ENCODE data around the gene NELL1.

NELL1 gene

DNA sequence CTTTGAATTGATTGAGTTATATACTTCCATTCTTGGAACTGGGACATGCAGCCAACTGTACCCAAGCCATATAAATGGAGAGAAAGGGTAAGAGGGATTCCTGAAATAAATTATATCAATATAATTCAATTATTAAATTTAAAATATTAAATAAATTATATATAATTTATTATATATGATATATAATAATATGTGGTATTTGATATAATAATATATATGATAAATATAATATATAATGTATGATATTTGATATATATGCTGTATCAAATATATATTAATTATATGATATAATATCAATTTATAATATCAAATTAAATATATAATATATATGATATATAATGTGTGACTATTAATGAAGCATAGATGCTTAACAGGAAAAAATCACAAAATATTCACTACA lies 677.0 kb downstream of the NELL1 start:
- no peak for DNase-seq (ENCODE audit: low spot score)

DNA sequence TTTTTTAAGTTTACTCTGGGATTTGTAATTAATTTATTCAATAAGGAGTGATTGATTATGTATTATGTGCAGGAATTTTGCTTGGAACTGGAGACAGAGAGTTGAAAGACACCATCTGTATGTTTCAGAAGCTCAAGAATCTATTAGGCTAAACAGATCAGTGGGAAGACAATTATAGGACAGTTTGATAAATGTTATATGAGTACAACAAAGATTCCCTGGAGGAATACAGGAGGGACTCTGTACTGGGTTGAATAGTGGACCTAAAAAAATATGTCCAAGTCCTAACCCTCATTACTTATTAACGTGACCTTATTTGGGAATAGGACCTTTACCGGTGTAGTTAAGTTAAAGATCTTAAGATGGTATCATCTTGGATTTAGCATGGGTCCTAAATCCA lies 681.2 kb downstream of the NELL1 start:
- DNase-seq (ENCODE audit: low spot score), result no peak

DNA sequence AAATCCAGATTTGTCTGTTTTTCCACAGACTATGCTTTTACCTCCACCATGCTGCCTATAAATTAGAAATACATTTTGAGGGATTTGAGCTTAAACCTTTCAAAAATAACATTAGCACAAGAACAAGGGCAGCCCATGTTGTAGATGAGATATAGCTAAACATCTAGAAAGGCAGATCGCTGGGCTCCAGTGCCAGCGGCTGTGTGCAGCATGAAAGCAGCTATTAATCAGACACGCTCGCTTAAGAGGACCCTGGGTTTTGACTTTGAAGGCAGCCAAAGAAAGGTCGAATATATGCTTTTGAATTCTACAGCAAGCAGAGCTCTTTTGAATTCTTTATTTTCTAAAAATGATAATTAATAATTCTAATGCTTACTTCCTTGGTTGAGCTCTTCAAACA lies 684.0 kb downstream of the NELL1 start:
- no peak for DNase-seq (ENCODE audit: low spot score)

DNA sequence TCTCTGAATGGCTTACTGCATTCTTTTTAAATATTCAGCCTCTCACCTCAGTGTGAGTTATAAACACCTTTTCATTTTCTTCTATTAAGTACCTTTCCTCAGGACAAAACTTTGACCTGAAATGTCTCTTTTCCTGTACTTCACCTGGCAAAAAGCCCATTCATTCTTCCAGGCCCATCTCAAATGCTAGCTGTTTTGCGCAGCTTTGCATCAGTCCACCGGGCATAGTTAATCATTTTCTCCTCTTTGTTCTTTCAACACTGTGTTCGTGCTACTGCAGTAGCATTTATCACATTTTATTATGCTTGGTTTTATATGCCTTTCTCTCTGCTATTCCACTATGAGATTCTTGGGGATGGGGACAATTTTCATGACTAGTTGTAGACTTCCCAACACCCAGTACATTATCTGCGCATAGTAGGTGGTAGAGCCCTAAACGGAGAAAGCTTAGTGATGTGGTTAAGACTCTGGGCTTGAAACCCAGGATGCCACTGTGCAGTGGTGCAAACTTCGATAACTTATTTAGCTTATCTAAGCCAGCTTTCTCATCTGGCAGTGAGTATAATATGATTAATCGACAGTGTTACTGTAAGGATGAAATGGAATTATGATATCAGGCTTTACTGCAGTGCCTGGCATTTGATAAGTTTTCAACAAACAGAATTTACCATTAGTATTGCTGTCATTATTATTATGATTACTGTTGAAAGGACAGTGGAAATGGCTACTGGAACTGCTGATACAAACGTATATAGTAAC lies 695.7 kb downstream of the NELL1 start:
- DNase-seq (ENCODE audit: low spot score), result no peak

DNA sequence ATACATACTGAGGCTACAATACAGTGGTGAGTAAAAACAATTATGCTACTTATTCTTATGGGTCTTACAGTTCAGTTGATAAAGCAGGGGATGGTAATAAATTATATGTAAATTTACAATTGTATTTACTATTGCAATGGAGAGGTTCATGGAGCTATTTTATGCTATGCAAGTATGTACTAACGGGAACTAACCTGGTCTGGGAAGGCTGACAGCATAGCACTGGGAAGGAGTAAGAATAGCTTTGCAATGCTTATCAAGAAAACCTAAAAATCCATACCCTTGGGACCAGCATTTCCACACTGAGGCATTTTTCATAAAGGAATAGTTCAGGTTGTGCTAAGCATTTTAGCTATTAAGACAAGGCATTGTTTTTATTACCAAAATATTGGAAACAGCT lies 700.6 kb downstream of the NELL1 start:
- no peak for DNase-seq (ENCODE audit: low spot score)

DNA sequence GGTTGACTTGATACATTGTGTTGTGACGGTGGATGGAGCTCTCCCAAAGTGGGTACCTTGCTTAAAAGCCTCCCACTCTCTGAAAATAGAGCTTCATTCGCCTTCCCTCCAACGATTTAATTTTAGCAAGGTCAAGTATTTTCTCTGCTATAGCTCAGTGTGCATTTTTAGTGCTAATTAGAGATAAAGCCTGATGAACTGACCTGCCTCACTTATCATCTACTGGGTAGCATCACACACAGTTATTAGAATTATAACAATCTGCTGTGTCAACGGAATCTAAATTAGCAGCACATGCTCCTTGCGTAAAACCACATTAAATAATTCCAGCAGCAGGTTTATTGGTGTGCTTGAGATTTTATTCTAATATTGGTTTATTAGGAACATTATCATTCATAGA lies 701.7 kb downstream of the NELL1 start:
- DNase-seq (ENCODE audit: low spot score), result no peak

DNA sequence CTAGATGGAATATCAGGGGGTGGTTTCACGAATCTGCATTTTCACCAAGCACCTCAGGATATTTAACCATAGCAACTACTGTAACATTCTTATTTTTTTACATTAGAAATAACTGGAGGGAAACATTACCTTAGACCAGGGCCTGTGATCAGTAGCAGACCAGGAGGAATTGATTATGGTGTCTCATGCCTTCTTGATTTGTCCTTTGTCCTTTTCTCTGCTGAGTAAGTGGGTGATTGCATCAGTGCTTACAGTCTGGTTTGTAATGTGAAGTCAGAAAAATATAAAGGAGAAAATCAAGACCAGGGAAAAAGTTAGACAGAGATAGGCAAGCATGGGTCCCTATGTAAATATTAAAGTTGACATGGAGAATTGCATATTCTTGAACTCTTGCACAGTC lies 703.3 kb downstream of the NELL1 start:
- DNase-seq (ENCODE audit: low spot score), result no peak

DNA sequence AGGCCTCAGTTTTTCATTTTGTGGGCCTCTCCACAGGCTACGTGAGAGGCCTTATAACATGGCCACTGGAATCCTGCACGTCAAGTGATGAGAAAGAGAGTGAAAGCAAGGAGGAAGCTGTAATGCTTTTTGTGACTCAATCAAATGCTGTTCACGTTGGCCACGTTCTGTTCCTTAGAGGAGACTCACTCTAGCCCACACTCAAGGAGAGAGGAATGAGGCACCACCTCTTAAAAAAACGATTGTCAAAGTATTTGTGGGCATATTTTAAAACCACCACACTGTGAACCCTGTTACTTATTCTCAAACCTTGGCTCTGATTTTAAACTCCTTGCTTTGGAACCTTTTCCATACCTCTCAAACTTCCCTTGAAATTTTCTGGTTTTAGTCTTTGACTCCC lies 705.0 kb downstream of the NELL1 start:
- DNase-seq (ENCODE audit: low spot score), result no peak

DNA sequence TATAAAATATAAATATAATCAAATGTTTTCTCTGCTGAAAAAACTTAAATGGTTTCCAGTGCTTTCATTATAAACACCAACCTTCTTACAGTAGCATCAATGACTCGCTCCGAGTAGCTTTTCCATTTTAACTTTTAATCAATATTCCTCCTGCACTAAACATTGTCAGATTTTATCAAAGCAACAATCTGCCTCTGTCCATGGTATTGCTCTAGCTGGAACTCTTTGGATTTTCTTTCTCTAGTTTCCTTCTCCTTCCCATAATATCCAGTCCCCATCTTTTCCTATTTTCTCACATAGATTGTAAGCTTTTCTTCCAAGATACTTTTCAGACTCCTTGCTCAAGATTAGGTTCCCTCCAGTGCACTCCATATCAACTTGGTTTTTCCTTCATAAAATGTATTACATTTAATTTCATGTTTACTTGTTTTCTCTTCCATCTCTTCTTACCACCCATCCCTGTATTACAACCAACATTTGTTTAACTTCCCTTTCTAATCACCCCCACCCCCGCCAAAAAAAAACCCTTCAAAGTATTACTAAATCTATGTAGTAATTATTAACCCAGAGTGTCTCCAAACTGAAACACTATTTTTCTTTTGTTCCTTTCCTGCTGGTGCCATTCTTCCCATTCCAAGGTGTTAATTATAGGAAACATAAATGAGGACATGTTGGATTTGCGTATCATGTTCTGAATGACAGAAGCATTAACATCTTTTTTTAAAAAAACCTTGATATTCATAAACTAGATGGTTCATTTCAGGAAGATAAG lies 716.5 kb downstream of the NELL1 start:
- DNase-seq (ENCODE audit: low spot score), result no peak

DNA sequence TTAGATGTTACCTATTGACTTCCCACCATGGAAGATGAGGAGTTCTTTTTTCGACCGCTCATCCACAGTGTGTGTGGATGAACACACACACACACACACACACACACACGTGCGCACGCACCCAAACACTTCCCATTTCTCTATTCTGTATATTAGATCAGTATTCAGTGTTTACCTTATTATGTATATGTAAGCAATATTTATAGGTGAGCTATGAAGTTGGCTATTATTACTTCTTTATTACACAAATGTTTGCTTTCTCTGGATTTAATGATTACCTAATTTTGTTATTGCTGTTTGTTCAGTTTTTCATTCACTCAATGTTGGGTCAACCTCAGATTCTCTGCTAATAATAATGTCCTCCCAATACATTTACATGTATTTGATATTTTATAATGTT lies 721.0 kb downstream of the NELL1 start:
- no peak for DNase-seq (ENCODE audit: low spot score)

DNA sequence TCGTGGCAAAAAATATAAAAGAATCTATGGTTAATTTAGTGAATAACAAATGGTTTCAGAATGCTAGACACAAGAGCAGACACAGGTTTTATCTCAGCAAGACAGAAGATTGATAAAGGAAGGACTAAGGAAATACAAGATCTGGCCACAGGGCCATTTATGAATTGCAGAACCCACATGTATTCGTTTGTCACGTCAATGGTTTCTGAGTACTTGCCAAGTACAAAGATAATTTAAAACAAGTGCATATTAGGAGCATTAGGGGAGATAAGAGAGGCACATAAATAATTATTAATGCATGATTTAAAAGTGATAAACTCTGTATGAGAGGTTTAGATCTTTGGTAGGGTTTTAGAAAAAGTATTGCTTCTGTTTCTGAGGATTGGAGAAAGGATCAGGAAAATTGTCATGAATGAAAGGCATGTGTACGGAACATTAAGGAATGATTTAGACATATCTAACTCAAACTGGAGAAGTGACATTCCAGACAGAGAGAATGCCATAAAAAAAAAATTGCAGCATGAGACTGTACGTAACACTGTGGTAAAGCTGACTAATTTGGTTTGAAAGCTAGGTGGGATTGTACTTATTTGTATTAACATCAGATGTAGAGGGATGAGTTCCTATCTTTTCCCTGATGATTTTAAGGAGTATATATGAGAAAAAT lies 727.1 kb downstream of the NELL1 start:
- DNase-seq (ENCODE audit: low spot score), result no peak

DNA sequence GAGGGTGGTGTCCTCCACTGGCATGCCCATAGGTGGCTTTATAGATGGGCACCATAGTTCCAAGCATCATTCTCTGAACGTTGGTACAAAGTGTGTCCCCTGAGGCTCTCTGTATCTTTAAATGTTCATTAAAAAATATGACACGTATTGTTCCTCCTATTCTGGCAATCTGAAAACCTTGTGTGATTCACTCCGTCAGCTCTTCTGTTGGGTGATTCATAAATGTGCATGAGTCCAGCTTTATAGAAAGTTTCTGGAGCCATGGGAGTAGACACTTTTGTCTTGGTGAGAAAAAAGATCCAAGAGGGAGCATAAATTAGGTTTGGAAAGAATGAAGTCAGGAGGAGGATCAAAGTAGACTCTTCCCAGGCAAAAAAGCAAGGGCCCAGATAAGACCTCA lies 728.8 kb downstream of the NELL1 start:
- DNase-seq (ENCODE audit: low spot score), result no peak

DNA sequence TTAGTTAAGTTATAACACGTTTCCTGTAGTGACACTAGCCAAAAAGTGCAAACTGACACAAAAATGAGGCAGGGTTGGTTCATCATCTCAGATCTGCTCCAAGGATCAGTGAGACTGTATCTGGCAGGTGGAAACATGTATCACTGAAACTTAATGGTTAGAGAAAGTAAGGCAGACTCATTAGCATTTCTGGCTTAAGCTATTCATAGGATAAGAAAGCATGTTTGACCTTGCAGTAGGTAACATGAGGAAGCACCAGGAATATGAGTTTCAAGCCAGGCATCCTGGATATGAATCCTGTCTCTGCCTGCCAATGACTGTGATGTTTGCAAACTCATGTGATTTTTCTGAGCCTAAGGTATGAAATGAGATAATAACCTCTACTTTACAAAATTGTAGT lies 732.1 kb downstream of the NELL1 start:
- DNase-seq (ENCODE audit: low spot score), result no peak

DNA sequence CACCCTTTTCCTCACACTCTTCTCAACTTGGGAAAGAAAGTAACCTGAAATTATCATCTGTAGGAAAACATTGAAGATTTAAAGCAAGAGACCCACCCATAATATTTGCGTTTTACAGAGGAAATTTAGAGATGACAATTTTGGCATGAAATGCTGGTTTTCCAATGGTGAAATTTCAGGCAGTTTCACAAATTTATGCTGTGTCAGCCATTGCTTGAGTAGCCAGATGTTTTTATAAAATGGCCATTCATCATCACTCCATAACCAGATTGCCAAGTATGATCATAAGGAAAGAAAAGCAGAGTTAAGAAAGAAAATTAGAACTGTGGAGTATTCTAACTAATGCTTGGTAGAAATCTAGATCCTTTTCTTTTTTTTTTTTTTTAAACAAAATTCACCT lies 732.9 kb downstream of the NELL1 start:
- DNase-seq (ENCODE audit: low spot score), result no peak

DNA sequence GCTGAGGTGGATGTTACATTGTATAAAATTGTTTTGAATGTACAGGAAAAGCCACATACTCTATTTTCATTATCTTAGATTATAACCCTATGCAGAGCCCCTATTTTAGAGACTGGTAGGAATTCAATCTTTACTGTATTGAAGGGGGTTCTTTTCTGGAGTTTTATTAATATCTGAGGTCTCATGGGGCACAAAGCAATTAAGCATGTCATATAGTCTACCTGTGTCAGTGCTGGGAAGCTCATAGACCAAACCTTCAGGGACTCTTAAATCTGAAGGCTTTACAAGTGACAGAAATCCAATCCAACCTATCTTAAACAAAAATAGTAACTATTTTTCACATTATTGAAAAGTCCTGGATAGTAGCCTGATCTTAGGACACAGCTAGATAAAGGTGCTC lies 733.7 kb downstream of the NELL1 start:
- DNase-seq (ENCODE audit: low spot score), result no peak

DNA sequence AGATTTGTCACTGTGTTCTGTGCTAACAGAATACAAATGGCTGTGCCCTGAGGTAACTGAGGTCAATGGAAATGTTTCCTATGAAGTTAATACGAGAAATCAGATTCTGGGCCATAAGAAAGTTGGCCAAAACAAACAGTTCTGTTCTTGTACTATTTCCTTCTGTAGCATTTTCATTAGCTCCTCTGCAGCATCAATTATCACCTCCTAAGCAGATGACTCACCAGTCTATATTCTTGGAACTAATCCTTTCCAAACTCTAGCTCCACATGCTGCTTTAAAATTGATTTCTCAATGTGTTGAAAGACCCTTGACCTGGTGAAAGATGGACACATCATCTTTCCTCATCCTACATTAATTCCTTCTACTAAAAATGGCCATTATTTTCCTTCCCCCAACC lies 736.0 kb downstream of the NELL1 start:
- no peak for DNase-seq (ENCODE audit: low spot score)

DNA sequence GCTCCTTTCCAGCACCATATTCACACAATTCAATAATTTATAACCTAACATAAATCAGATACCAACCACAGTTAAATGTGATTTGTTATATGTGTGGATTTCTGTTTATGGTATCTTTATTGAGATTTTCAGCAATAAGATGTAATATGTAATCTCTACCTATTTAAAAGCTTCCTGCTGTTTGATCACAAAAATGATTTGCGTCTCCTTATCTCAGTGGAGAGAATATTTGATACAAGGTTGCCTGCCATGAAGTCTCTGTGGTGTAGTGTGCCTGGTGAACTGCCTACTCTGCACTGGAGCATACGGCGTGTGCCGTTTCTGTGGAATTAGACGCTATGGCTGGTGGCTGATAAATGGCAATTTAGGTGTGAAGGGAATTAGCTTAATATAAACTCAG lies 741.1 kb downstream of the NELL1 start:
- DNase-seq (ENCODE audit: low spot score), result no peak

DNA sequence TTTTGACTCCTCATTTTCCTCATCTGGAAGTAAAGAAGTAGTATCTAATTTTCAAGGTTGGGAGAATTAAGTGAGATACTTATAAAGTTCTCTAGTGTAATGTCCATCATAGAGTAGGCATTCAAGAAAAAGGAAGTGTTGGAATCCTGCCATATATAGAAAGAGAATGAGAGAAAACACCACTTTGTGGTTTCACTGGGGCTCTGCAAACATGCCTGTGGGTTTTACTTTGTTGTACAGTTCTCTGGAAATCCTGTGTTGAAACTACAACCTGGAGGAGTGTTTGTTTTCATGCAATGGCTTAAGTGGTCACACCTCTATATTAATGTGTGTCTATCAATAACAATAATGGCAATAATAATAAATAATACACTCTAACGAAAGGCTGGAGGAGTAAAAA lies 741.7 kb downstream of the NELL1 start:
- no peak for DNase-seq (ENCODE audit: low spot score)

DNA sequence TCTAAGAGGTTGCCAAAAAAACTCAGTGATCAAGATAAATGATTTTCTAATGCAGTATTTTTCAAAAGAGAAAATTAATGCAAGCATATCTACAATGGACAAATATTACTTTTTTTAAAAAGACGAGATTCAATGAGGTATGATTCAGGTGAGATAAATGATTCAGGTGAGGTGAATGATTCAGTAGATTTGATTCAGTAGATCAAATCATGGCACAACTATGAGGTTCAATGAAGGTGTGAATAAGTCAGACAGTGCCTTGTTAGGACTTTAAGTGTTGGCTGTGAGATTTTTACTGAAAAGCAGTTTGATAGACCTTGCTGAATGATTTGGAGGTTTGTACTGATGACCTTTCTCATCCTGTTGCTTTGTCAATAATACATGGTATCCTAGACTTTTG lies 742.2 kb downstream of the NELL1 start:
- no peak for DNase-seq (ENCODE audit: low spot score)

DNA sequence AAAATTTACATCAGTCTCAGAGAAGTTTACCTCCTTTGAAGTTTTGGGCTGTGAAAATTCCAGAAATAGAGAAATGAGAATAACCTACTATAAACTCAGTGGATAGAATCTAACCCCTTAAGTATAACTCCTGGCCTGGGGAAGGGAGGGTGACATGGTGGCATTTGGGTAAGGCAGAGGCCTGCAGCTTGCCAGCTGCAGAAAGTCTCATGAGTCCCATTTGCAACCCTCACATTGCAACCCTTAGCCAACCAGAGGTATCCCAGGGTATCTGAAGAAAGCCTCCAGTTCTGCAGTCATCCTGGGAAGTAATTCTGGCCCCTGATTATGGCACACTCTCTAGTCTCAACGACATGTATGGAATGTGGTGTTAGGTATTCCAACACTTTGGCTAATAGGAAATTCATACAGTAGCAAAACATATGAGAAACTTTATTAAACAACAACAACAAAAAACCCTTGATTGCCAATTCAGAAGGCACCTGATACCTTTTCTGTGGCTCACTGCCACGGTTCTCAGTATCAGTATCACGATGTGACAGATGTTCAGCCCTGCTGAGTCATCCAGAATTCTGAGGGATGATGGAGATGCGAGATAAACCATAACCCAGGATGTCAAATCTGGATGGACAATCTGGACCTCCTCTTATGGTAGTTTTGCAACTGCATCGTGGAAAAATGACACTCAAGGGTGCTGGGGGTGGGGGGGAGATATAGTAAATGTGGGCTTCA lies 743.4 kb downstream of the NELL1 start:
- no peak for DNase-seq (ENCODE audit: low spot score)

DNA sequence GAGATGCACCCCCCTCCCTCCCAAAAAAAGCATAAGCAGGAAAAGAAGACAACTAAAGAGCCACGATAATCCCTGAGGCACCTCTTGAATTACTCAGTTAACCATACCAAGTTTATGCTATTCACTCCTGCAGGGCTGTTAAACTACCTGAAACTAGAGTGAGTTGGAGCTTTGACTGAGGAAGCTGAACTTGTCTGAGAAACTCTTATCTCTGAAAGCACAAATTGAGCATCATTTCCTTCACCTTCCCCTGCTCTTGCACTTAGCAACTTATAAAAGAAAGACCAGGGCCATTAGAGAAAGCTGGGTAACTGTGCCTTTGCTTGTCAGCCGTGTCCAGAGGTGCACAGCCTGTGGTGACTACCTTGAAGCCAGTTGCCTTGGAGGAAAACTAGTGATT lies 745.6 kb downstream of the NELL1 start:
- no peak for DNase-seq (ENCODE audit: low spot score)

DNA sequence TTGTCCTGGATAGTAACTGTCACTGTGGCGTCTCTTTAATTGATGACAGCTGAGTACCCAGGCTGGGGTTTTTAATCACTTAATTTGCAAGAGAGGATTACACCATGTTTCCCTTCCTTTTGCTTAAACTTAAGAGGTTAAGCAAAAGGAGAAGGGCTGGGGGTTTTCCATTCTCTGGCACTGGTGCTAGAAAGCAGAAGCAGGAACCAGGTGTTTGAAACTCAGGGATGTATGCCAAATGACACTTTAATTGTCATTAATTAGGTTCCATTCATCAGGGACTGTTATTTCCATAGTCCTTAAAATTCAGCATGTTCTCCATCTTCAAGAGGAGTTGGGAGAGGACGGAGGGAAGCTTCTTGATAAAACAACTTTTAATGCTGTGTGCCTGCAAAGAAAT lies 746.2 kb downstream of the NELL1 start:
- DNase-seq (ENCODE audit: low spot score), result no peak
